ENCODE measurements around the gene BAZ1A. TPM values are rescaled to one million over a fixed set of nuclear protein-coding genes. Genes with fewer than 3 reads are reported as not detected.
"Not testable (repeated sequence)": the region's sequence is repeated elsewhere in the genome, so short reads cannot be mapped to it uniquely, and the experiment has no call there.

The BAZ1A gene
- total RNA-seq, 1 donor from 2014 or later = 27.3 TPM

DNA sequence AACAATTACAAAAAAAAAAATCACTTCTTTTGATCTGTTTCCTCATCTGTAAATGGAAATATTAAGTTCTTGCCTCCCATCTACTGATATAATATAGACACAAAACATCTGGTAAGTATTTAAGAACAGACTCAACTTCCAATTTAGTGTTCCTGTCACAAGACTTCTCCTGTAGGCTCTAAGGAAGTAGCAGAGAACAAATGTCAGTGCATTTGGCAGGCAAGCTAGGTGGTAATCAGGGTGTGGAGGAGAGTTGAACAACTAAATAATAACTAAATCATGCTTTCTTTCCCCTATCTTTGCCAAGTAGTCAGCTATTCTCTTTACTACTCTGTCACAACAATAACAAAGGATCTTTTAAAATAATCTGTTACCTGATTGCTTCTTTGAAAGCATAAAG is 22.1 kb downstream of the BAZ1A start:
- DNase-seq = no peak

DNA sequence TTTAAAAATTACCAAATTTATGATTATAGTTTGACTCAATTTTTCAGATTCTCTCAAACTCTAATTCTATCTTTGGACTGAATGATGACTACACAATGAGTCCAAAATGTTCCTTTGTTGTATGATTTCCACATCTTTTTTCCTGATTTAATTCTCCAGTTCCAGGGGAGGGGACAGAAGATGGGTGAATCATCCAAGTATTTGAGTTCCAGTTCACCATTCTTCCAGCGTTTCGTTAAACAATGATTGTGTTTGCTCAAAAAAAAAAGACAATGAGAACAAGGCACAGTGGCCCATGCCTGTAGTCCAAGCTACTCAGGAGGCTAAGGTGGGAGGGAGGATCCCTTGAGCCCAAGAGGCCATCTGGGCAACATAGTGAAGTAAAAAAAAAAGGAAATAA is 23.8 kb downstream of the BAZ1A start:
- no peak for DNase-seq

- no peak for DNase-seq
Measured at GRCh38 chr14:34845869-34846268, 29.3 kb downstream of the BAZ1A start.

DNA sequence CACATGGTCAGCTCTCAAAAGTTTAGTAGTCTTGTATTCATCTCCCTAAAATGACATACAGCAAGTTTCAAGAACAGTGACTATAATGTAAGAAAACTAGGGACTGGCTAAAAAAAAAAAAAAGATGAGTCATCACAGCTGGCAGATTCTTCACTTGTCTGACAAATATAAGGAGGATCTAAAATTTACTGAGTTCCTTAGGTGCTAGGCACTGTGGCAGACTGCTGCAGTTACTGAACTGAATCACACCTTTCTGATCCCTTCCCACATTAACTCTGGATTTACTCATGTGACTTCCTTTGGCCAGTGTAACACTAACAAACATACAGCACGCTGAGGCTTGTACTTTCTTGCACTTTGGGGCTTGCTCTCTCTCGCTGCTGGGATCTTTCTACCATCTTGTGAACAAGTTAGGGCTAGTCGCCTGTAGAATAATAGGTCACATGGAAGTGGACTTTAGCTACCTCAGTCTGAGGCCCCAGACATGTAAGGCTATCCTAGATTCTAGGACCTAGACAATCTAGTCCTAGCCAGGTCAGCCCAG is 32.1 kb downstream of the BAZ1A start:
- DNase-seq = no peak

DNA sequence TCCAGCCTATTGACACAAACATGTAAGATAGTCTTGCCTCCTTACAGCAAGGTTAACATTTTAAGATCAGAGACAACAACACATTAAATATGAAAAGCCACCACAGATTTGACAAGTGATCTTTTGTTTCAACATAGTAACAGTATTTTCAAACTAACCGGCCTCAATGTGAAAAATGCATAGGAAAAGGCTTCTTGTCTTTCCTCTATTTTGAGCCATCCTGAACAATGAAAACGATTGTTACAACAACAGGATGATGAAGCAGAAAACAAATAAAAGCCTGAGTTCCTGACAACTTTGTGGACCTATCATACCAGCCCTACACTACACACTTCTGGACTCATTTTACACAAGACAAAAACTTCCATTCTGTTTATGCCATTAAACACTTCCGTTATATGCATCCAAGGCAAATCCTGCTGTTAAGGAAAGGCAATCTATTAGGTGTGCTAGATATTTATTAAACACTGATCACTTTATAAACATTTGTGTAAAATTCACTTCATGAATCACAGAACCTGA is 37.3 kb downstream of the BAZ1A start:
- no peak for DNase-seq

GRCh38 chr14:34835312-34835711 is 39.8 kb downstream of the BAZ1A start:
- no peak for DNase-seq

DNA sequence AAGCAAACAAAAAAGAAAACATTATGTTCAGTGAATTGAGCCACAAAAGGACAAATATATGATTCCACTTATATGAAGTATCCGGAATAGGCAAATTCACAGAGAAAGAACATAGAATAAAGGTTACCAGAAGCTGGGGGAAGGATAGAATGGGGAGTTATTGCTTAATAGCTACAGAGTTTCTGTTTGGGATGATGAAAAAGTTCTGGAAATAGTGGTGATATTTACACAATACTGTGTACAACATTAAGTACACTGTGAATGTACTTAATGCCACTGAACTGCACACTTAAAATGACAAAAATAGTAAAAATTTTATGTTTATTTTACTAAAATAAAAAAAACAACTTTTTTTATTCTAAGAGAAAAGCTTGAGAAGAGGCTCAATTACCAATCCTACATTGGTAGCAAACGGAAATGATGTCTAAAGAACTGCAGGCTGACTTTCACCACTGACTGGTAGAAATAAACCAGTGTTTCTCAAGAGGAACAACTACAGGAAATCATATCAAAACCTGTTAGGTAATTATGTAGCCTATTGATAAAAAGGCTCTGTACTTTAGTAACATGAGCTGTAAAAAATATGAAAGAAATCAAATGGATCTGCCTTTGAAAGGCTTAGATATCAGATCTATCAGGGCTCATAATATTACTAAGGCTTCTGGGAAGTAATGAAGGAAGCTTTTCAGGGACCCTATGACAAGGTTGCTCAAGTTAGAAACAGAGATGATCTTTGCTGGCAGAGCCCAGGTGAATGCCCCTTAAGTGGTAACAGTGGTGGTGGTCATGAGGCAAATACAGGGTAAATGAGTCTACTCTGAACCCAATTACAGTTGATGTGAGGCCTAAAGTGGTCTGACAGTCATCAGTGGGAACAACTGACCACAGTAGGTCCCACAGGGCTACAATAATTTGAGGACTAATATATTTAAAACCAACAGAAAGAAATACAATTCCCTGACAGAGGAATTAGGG is 41.3 kb downstream of the BAZ1A start:
- no peak for DNase-seq

- no peak for DNase-seq
Measured at GRCh38 chr14:34826661-34827060, 48.5 kb downstream of the BAZ1A start.

DNA sequence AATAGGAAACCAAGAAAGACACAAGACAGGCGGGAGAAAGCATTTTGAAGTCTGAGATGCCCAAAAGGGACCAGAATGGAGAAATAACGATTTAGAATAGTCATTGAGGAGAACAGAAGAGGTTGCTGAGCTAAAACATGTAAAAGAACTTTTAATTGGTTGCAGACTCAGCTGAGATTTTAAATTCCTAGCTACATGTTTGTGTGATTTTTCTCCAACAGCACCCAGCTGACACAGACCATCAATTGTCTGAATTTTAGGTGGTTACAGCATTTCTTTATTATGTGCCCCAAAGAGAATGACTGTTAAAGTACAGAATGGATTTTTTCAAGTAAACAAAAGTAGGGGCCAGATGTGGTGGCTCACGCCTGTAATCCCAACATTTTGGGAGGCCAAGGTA is 50.3 kb downstream of the BAZ1A start:
- DNase-seq = no peak

DNA sequence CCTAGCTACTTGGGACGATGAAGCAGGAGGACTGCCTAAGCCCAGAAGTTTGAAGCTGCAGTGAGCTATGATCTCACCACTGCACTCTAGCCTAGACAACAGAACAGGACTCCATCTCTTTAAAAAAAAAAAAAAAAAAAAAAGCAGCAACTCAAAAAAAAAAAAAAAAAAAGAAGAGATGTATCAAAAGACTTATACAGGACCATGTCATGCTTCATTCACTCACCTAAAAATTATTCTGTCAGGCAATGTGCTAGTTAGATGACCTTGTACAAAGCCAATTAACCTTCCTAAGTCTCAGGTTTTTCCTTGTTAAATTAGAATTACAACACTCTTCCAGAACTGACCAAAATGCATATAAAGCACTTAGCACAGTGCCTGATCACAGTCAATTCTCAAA is 50.9 kb downstream of the BAZ1A start:
- no peak for DNase-seq

DNA sequence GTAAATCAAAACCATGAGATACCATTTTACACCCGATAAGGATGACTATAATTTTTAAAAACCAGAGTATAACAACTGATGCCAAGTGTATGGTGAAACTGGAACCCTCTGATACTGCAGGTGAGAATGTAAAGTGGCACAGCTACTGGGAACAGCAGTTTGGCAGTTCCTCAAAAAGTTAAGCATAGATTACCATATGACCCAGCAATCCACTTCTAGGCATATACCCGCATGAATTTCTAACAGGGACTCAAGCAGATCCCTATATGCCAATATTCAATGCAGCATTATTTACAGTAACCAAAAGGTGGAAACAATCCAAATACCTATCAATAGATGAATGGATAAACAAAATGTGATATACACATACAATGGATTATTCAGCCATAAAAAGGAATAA is 57.4 kb downstream of the BAZ1A start:
- no peak for DNase-seq

DNA sequence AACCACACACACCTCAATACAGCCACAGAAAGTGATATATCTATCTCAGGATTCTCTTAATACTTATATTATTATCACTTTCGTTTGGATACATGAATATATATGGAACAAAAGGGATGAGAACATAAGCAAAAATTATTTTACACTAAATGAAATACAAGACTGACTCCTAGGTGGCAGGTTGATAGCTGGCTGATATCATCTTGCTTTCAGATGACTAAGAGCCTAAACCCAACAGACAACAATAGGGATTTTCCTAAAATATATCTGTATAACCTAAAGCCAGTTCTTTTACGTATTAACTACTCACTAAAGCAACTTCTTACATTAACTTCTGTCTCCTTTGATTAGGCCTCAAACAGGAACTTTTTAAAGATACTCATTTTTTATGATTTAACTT is 65.1 kb downstream of the BAZ1A start:
- no peak for DNase-seq

GRCh38 chr14:34806257-34806656 is 68.9 kb downstream of the BAZ1A start:
- no peak for DNase-seq

- DNase-seq = no peak
Measured at GRCh38 chr14:34804933-34805332, 70.2 kb downstream of the BAZ1A start.

- DNase-seq = not testable (repeated sequence)
Measured at GRCh38 chr14:34798861-34799260, 76.3 kb downstream of the BAZ1A start.

GRCh38 chr14:34797747-34798583 is 77.2 kb downstream of the BAZ1A start:
- no peak for DNase-seq

- no peak for DNase-seq
Measured at GRCh38 chr14:34796902-34797301, 78.3 kb downstream of the BAZ1A start.

GRCh38 chr14:34794941-34795340 is 80.2 kb downstream of the BAZ1A start:
- DNase-seq = no peak

DNA sequence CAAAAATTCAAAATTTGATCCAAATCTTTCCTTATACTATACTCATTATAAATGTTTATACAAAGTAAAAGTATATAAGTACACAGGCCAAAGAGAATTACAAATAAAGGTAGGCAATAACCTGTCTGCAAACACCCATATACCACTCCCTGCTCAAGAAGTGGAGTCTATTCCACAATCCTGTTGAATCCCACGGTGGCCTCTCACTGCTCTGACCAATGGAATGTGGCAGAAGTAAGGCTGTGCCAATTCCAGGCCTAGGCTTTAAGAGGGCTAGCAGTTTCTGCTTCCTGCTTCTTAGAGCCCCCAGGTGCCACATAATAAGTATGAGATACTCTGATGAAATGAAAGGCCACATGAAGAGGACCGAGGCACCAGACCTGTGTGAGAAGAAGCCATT is 80.9 kb downstream of the BAZ1A start:
- DNase-seq = no peak

GRCh38 chr14:34792598-34792997 is 82.6 kb downstream of the BAZ1A start:
- DNase-seq = no peak

DNA sequence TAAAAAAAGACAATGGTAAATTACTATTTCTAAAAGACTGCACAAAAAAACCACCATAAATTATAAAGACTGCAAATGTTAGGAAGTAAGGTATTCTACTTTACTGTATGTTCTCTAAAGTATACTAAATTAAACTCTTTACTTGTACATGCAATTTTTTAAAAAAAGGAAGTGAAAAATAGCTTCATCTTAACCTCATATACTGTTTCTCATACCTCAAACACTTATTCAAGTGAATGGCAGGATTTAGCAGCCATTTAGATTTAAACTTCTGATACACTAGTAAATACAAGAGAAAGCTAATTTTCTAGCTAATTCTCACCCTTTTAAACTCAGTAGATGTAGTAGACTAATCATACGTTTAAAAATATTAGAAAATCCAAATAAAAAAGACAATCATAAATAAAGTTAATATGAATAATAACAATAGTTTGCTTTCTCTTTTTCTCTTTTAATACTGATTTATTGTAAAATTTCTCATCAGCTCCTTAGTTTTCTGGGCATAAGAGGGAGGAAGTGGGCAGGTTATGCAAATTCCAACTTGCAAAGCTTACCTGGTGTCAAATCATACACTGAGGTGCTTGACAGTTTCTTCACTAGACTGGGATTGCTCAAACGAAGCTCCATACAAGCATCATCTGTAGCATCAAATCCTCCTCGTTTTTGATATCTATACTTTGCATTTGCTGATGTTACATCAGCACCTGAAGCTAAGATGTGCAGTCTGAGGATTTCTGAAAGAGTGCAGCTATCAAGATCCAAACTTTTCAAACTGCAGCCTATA is 89.7 kb downstream of the BAZ1A start:
- DNase-seq = no peak

DNA sequence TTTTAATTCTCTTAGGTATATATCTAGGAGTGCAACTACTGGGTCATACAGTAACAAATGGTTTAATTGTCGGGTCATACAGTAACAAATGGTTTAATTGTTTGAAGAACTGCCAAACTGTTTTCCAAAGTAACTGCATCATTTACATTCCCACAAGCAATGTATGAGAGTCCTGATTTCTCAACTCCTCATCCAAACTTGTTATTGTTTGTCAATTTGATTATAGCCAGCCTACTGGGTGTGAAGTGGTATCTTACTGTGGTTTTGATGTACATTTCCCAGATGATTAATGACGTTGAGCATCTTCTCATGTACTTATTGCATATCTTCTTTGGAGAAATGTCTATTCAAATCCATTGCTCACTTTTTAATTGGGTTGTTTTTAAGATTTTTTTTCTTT is 93.1 kb downstream of the BAZ1A start:
- no peak for DNase-seq
